D721Med (cell line): Measurements from ENCODE around the gene SH2D4B.

Experiments used
- DNase-seq: peaks from one replicate; pipeline ENCODE4 v3.0.0; 2011; ENCODE audit warnings: low spot score; ENCODE audit not compliant: insufficient read length
- FAIRE-seq: peaks from 2 replicates; lab custom pipeline; 2011; peaks lifted over from hg19 to GRCh38; lab: Jason Lieb, UNC
- CTCF ChIP-seq: IDR thresholded peaks from 2 replicates; pipeline ENCODE4 v1.5.1; 2012; ENCODE audit warnings: mild to moderate bottlenecking, control low read depth; ENCODE audit not compliant: insufficient read depth; ENCODE audit errors: missing control alignments

SH2D4B gene

GRCh38 chr10:80535671-80536360 is 1.9 kb upstream of the SH2D4B start:
- FAIRE-seq (no peak), DNase-seq (no peak)
- no peak for TF ChIP-seq CTCF

GRCh38 chr10:80536361-80536835 is 1.3 kb upstream of the SH2D4B start:
- FAIRE-seq (no peak), DNase-seq (no peak)
- TF ChIP-seq CTCF, result no peak

GRCh38 chr10:80537086-80537735 is 491 bp upstream of the SH2D4B start:
- no peak for TF ChIP-seq CTCF
- FAIRE-seq (no peak), DNase-seq (no peak)

- DNase-seq (no peak), FAIRE-seq (no peak)
- TF ChIP-seq CTCF, result no peak
These were observed 931 bp downstream of the SH2D4B start for GRCh38 chr10:80538481-80539185.

- FAIRE-seq (no peak), DNase-seq (no peak)
- TF ChIP-seq CTCF, result no peak
These were observed 1.8 kb downstream of the SH2D4B start for GRCh38 chr10:80539421-80540031.

GRCh38 chr10:80540136-80540535 is 2.4 kb downstream of the SH2D4B start:
- FAIRE-seq (no peak), DNase-seq (no peak)
- no peak for TF ChIP-seq CTCF
